Natural killer cell (primary cell): ENCODE results near the gene MEOX1. TPM values are rescaled to one million over a fixed set of nuclear protein-coding genes. Genes with fewer than 3 reads are reported as not detected.

Experiments
- ATAC-seq, 3 donors: fragments of 150-1000 bp in 2 of 3; fragments of 200-7000 bp in 1 of 3; cut with Tn5 transposase; 1 replicate in 1 of 3; 2 replicates in 2 of 3; pipeline ENCODE4 v1.10.0; 2021; ENCODE audit warnings: mild to moderate bottlenecking in 2 of 3, moderate library complexity in 2 of 3
- DNase-seq, 2 donors: peaks; one replicate each; pipeline versions ENCODE4 v3.0.0 to v3.0.0-alpha.2; 2013 to 2021; ENCODE audit warnings: mixed read lengths in 1 of 2
- H3K27ac ChIP-seq: one replicate; pipeline ENCODE4 v1.5.1; 2013; ENCODE audit warnings: mild to moderate bottlenecking, low read length
- H3K27me3 ChIP-seq: one replicate; pipeline ENCODE4 v1.6.1; 2013; ENCODE audit warnings: low read length; ENCODE audit not compliant: control insufficient read depth, insufficient read depth
- H3K36me3 ChIP-seq: one replicate; pipeline ENCODE4 v1.6.1; 2013; ENCODE audit warnings: low read length; ENCODE audit not compliant: control insufficient read depth, insufficient read depth
- H3K4me1 ChIP-seq: one replicate; pipeline ENCODE4 v1.6.1; 2013; ENCODE audit warnings: low read length; ENCODE audit not compliant: control insufficient read depth, insufficient read depth
- H3K4me3 ChIP-seq: one replicate; pipeline ENCODE4 v1.5.1; 2013; ENCODE audit warnings: low read length
- H3K9me3 ChIP-seq: one replicate; pipeline ENCODE4 v1.6.1; 2013; ENCODE audit warnings: low read length; ENCODE audit not compliant: control insufficient read depth, insufficient read depth
- H3K27ac Mint-ChIP-seq, 2 donors: one replicate each; pipeline ENCODE4 v1.8.0; 2022; ENCODE audit warnings: mild to moderate bottlenecking in 2 of 2, mixed read lengths in 2 of 2, moderate library complexity in 1 of 2
- H3K27me3 Mint-ChIP-seq, 2 donors: one replicate each; pipeline ENCODE4 v1.8.0; 2022; ENCODE audit warnings: low read depth in 2 of 2, mixed read lengths in 2 of 2
- H3K36me3 Mint-ChIP-seq: one replicate; pipeline ENCODE4 v1.8.0; 2022; ENCODE audit warnings: mixed read lengths
- H3K4me1 Mint-ChIP-seq, 2 donors: one replicate each; pipeline ENCODE4 v1.8.0; 2022; ENCODE audit warnings: mixed read lengths in 2 of 2
- H3K4me3 Mint-ChIP-seq: one replicate; pipeline ENCODE4 v1.8.0; 2022; ENCODE audit warnings: mild to moderate bottlenecking, moderate library complexity, mixed read lengths
- H3K9me3 Mint-ChIP-seq, 2 donors: one replicate each; pipeline ENCODE4 v1.8.0; 2022; ENCODE audit warnings: mixed read lengths in 2 of 2
- WGBS: methylation state at CpG from one replicate; pipeline ENCODE4 v1.1.7; 2013; ENCODE audit warnings: missing lambda C conversion rate; ENCODE audit not compliant: insufficient coverage; 5-methylcytosine and 5-hydroxymethylcytosine counted together
- intact Hi-C: fragments of 100-400 bp; cut with micrococcal nuclease; formaldehyde crosslinking; loops from one replicate; pipeline ENCODE4 v1.14.2; 2022
- total RNA-seq, 4 donors: library from RNA; stranded (reverse); fragments of 120-200 nt in 1 of 4; gene quantifications; one replicate each; pipeline versions ENCODE4 v1.2.3 to v1.2.4, GENCODE V29; 2013 to 2022
- TF ChIP-seq, protein P1 (sequence below): fragments of 200-600 bp; IDR thresholded peaks from one replicate; pipeline ENCODE4 v1.8.0; 2022; ENCODE audit warnings: antibody characterized with exemption

Gene MEOX1
- total RNA-seq, 3 donors from 2014 or later (not counting 1 experiment from before 2014, with no cell fraction given) = 0.18 TPM; not detected in 2

DNA sequence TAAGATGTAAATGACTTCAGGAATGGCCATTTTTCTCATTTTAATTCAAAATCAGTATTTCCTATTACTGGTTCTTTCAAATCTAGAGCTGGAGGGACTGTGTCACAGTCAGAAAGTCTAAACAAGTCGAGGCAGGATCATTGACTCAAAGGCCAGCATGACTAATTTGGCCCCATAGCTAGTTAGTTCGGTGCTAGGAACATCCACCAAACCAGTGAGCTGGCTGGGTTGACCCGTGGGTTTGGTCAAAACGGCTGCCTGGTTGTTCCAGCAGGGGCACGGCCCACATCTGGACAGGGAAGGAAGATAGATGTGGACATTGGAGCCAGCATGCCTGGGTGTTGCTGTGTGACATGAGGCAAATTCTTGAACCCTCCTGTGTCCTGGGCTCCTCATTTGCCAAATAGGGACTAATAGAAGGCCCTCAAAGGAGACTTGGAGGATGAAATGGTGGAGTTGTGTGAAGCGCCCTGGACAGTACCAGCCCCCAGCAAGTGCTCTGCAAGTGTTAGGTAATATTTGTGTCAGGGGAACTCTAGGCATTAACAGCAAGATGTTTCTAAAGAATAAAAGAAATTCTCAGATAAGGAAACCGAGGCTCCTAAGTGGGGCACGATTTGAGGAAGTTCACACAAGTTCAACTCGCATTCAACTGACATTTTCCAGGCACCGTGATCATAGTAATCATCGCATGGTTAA is 46.2 kb downstream of the MEOX1 start:
- H3K36me3 ChIP-seq = no peaks in the 10 kb centered on the region
- no peaks in the 10 kb centered on the region for H3K4me1 ChIP-seq
- no peaks in the 10 kb centered on the region for H3K27me3 ChIP-seq
- ATAC-seq (no peak), DNase-seq (no peak)
- intact Hi-C loops = no loop called here
- no peaks in the 10 kb centered on the region for H3K4me1 Mint-ChIP-seq
- H3K9me3 Mint-ChIP-seq = no peaks in the 10 kb centered on the region
- no peak overlapping the region for H3K27ac ChIP-seq
- no peak overlapping the region for H3K27ac Mint-ChIP-seq
- no peak overlapping the region for H3K4me3 Mint-ChIP-seq
- TF ChIP-seq, protein P1, sequence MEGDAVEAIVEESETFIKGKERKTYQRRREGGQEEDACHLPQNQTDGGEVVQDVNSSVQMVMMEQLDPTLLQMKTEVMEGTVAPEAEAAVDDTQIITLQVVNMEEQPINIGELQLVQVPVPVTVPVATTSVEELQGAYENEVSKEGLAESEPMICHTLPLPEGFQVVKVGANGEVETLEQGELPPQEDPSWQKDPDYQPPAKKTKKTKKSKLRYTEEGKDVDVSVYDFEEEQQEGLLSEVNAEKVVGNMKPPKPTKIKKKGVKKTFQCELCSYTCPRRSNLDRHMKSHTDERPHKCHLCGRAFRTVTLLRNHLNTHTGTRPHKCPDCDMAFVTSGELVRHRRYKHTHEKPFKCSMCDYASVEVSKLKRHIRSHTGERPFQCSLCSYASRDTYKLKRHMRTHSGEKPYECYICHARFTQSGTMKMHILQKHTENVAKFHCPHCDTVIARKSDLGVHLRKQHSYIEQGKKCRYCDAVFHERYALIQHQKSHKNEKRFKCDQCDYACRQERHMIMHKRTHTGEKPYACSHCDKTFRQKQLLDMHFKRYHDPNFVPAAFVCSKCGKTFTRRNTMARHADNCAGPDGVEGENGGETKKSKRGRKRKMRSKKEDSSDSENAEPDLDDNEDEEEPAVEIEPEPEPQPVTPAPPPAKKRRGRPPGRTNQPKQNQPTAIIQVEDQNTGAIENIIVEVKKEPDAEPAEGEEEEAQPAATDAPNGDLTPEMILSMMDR = no peak
- H3K9me3 ChIP-seq = peaks cover 7% of the 10 kb centered on the region
- WGBS = 72% methylated on average over 11 of the region's 11 CpGs
- no peak overlapping the region for H3K4me3 ChIP-seq
- H3K36me3 Mint-ChIP-seq = no peaks in the 10 kb centered on the region
- peaks cover 8 to 12% of the 10 kb centered on the region in 2 donors for H3K27me3 Mint-ChIP-seq

DNA sequence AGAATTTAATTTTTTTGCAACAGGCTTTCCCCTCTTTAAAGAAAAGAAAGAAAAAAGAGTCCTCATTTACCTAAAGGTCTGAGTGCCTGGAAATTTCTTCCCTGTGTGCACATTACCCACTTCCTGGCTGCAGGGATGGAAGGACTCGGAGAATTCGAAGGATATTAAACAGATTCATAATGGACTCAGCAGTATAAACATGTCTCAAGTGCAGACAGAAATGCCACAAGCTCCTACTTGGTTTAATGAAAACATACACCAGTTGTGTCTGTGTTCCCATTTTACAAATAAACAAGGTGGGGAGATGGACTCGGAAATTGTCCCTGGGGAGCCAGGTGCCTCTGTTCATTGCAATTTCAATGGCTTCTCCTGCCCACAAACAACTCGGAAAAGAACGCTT is 47.2 kb downstream of the MEOX1 start:
- no peaks in the 10 kb centered on the region for H3K36me3 ChIP-seq
- Mint-ChIP-seq H3K4me1 (no peaks in the 10 kb centered on the region), H3K9me3 (no peaks in the 10 kb centered on the region), H3K27ac (no peak overlapping the region), H3K27me3 (peaks cover 8 to 12% of the 10 kb centered on the region in 2 donors), H3K36me3 (no peaks in the 10 kb centered on the region), H3K4me3 (no peak overlapping the region)
- no peaks in the 10 kb centered on the region for H3K27me3 ChIP-seq
- no peak overlapping the region for H3K4me3 ChIP-seq
- no peaks in the 10 kb centered on the region for H3K4me1 ChIP-seq
- H3K9me3 ChIP-seq = peaks cover 7% of the 10 kb centered on the region
- ATAC-seq (no peak), DNase-seq (no peak)
- TF ChIP-seq, protein P1 = no peak
- intact Hi-C loops = no loop called here
- WGBS = 83% methylated on average over 5 of the region's 5 CpGs
- no peak overlapping the region for H3K27ac ChIP-seq

GRCh38 chr17:43613917-43614316 is 47.8 kb downstream of the MEOX1 start:
- H3K4me1 Mint-ChIP-seq = no peaks in the 10 kb centered on the region
- 69% methylated on average over 6 of the region's 6 CpGs for WGBS
- no peak for ATAC-seq
- H3K27ac ChIP-seq = no peak overlapping the region
- no peaks in the 10 kb centered on the region for H3K9me3 Mint-ChIP-seq
- intact Hi-C loops = no loop called here
- no peak for DNase-seq
- no peaks in the 10 kb centered on the region for H3K4me1 ChIP-seq
- no peak overlapping the region for H3K4me3 Mint-ChIP-seq
- no peak overlapping the region for H3K4me3 ChIP-seq
- peaks cover 7% of the 10 kb centered on the region for H3K9me3 ChIP-seq
- peaks cover 8 to 10% of the 10 kb centered on the region in 2 donors for H3K27me3 Mint-ChIP-seq
- no peaks in the 10 kb centered on the region for H3K36me3 ChIP-seq
- TF ChIP-seq, protein P1 = no peak
- H3K27ac Mint-ChIP-seq = no peak overlapping the region
- H3K36me3 Mint-ChIP-seq = no peaks in the 10 kb centered on the region
- H3K27me3 ChIP-seq = no peaks in the 10 kb centered on the region

- H3K36me3 Mint-ChIP-seq = no peaks in the 10 kb centered on the region
- TF ChIP-seq, protein P1 = no peak
- Histone ChIP-seq H3K9me3 (peaks cover 7% of the 10 kb centered on the region), H3K27me3 (no peaks in the 10 kb centered on the region), H3K4me3 (no peak overlapping the region), H3K27ac (no peak overlapping the region), H3K36me3 (no peaks in the 10 kb centered on the region), H3K4me1 (no peaks in the 10 kb centered on the region)
- ATAC-seq = no peak
- no peak for DNase-seq
- intact Hi-C loops = no loop called here
- H3K4me1 Mint-ChIP-seq = no peaks in the 10 kb centered on the region
- H3K9me3 Mint-ChIP-seq = no peaks in the 10 kb centered on the region
- no peak overlapping the region for H3K4me3 Mint-ChIP-seq
- 89% methylated on average over 3 of the region's 3 CpGs for WGBS
- no peak overlapping the region for H3K27ac Mint-ChIP-seq
- H3K27me3 Mint-ChIP-seq = peaks cover 8% of the 10 kb centered on the region in 2 donors
Measured at GRCh38 chr17:43612515-43612914, 49.2 kb downstream of the MEOX1 start.
